ENCODE results near the gene NONO. TPM values are rescaled to one million over a fixed set of nuclear protein-coding genes. Genes with fewer than 3 reads are reported as not detected.
"Not testable (repeated sequence)": the region's sequence is repeated elsewhere in the genome, so short reads cannot be mapped to it uniquely, and the experiment has no call there.

Gene NONO
- total and polyA plus RNA-seq, 4 donors, result 66.1 to 140 (median 107) TPM

- Histone ChIP-seq H3K36me3 (ENCODE audit: control insufficient read depth in 4 of 4, insufficient read depth in 3 of 4, low read depth in 1 of 4, low read length in 3 of 4) (peaks cover 3 to 32% (median 23%) of the 10 kb centered on the region in 4 donors), H3K4me1 (ENCODE audit: control insufficient read depth in 4 of 4, insufficient read depth in 4 of 4, low read length in 3 of 4) (peaks cover 4 to 28% (median 12%) of the 10 kb centered on the region in 4 donors)
- H3K27me3 ChIP-seq (ENCODE audit: control insufficient read depth in 4 of 4, insufficient read depth in 4 of 4, low read length in 3 of 4); H3K9me3 ChIP-seq (ENCODE audit: control insufficient read depth in 4 of 4, low read length in 3 of 4); H3K27ac ChIP-seq (ENCODE audit: low read depth in 1 of 2, low read length in 2 of 2); H3K9ac ChIP-seq (ENCODE audit: low read depth in 1 of 2, low read length in 2 of 2); DNase-seq (ENCODE audit: low spot score); H3K4me3 ChIP-seq (ENCODE audit: low read depth in 1 of 3, low read length in 3 of 3): not testable (repeated sequence)
- 47% methylated on average over 7 of the region's 7 CpGs for WGBS
- TF ChIP-seq RXRA (IDR thresholded peaks at IDR 0.05), result peak; percentile 37 to 49
- peak in 1 of 2 donors; percentile 40 for TF ChIP-seq HNF4A (conservative IDR thresholded peaks at IDR 0.05)
These were observed 17.1 kb downstream of the NONO start for GRCh38 chrX:71300495-71300894.

GRCh38 chrX:71301195-71301924 lies 17.9 kb downstream of the NONO start, which contains the start of gene ITGB1BP2:
ITGB1BP2 (plus strand) TSS chrX:71301750; CDS start chrX:71301807, 57 bp downstream.
- TF ChIP-seq RXRA (IDR thresholded peaks at IDR 0.05), result peak; percentile 7 to 44
- TF ChIP-seq ATF3 (IDR thresholded peaks at IDR 0.05), result no peak
- no peak for TF ChIP-seq NR2F2 (IDR thresholded peaks at IDR 0.05)
- no peak for TF ChIP-seq MAX (IDR thresholded peaks at IDR 0.05)
- peak; percentile 66 to 74 for TF ChIP-seq HNF4A (conservative IDR thresholded peaks at IDR 0.05)
- peak; percentile 15 for TF ChIP-seq YY1 (IDR thresholded peaks at IDR 0.05)
- TF ChIP-seq RAD21 (IDR thresholded peaks at IDR 0.05), result peak in 1 of 2 donors; percentile 14
- TF ChIP-seq HNF4G (IDR thresholded peaks at IDR 0.05), result peak; percentile 48
- peak; percentile 49 for TF ChIP-seq SP1 (IDR thresholded peaks at IDR 0.05)
- TF ChIP-seq JUND (IDR thresholded peaks at IDR 0.05), result peak in 1 of 2 donors; percentile 29
- WGBS, result 43% methylated on average over 10 of the region's 10 CpGs
- DNase-seq (ENCODE audit: low spot score), result no peak
- no peaks in the 10 kb centered on the region for H3K27me3 ChIP-seq (ENCODE audit: control insufficient read depth in 4 of 4, insufficient read depth in 4 of 4, low read length in 3 of 4)
- peaks cover 8 to 28% (median 12%) of the 10 kb centered on the region in 4 donors for H3K4me1 ChIP-seq (ENCODE audit: control insufficient read depth in 4 of 4, insufficient read depth in 4 of 4, low read length in 3 of 4)
- no peak within 1 kb of the TSS for H3K9ac ChIP-seq (ENCODE audit: low read depth in 1 of 2, low read length in 2 of 2)
- no peak within 1 kb of the TSS for H3K27ac ChIP-seq (ENCODE audit: low read depth in 1 of 2, low read length in 2 of 2)
- H3K4me3 ChIP-seq (ENCODE audit: low read depth in 1 of 3, low read length in 3 of 3), result no peak within 1 kb of the TSS
- peaks cover 3 to 29% (median 22%) of the 10 kb centered on the region in 4 donors for H3K36me3 ChIP-seq (ENCODE audit: control insufficient read depth in 4 of 4, insufficient read depth in 3 of 4, low read depth in 1 of 4, low read length in 3 of 4)
- no peaks in the 10 kb centered on the region for H3K9me3 ChIP-seq (ENCODE audit: control insufficient read depth in 4 of 4, low read length in 3 of 4)

- 86% methylated on average over 5 of the region's 5 CpGs for WGBS
- no peak overlapping the region for H3K27ac ChIP-seq (ENCODE audit: low read depth in 1 of 2, low read length in 2 of 2)
- H3K27me3 ChIP-seq (ENCODE audit: control insufficient read depth in 4 of 4, insufficient read depth in 4 of 4, low read length in 3 of 4), result no peaks in the 10 kb centered on the region
- no peak overlapping the region for H3K9ac ChIP-seq (ENCODE audit: low read depth in 1 of 2, low read length in 2 of 2)
- no peaks in the 10 kb centered on the region for H3K9me3 ChIP-seq (ENCODE audit: control insufficient read depth in 4 of 4, low read length in 3 of 4)
- DNase-seq (ENCODE audit: low spot score), result no peak
- peaks cover 8 to 28% (median 12%) of the 10 kb centered on the region in 4 donors for H3K4me1 ChIP-seq (ENCODE audit: control insufficient read depth in 4 of 4, insufficient read depth in 4 of 4, low read length in 3 of 4)
- no peak for TF ChIP-seq HNF4A (conservative IDR thresholded peaks at IDR 0.05)
- no peak for TF ChIP-seq GABPA (IDR thresholded peaks at IDR 0.05 in 1 of 2, conservative IDR thresholded peaks at IDR 0.05 in 1 of 2)
- TF ChIP-seq FOXA1 (IDR thresholded peaks at IDR 0.05), result no peak
- no peak for TF ChIP-seq HNF4G (IDR thresholded peaks at IDR 0.05)
- no peak for TF ChIP-seq YY1 (IDR thresholded peaks at IDR 0.05)
- TF ChIP-seq JUND (IDR thresholded peaks at IDR 0.05), result no peak
- TF ChIP-seq SP1 (IDR thresholded peaks at IDR 0.05), result no peak
- no peak for TF ChIP-seq ATF3 (IDR thresholded peaks at IDR 0.05)
- no peak for TF ChIP-seq EGR1 (IDR thresholded peaks at IDR 0.05; ENCODE audit: low read depth in 2 of 2)
- peaks cover 3 to 18% (median 12%) of the 10 kb centered on the region in 4 donors for H3K36me3 ChIP-seq (ENCODE audit: control insufficient read depth in 4 of 4, insufficient read depth in 3 of 4, low read depth in 1 of 4, low read length in 3 of 4)
- no peak overlapping the region for H3K4me3 ChIP-seq (ENCODE audit: low read depth in 1 of 3, low read length in 3 of 3)
These were observed 19.2 kb downstream of the NONO start for GRCh38 chrX:71302461-71303213.
